IMR-90 (cell line): ENCODE results near the gene SIPA1. TPM values are rescaled to one million over a fixed set of nuclear protein-coding genes. Genes with fewer than 3 reads are reported as not detected.
A peak's percentile ranks its signal among the peaks of the same experiment; 100 is the strongest.

Experiments used
- ATAC-seq: fragments of 200-7000 bp; cut with Tn5 transposase; 2 replicates; pipeline ENCODE4 v1.9.1; 2020; ENCODE audit warnings: low read depth, mild to moderate bottlenecking, moderate library complexity
- BruUV-seq: library from RNA; stranded (reverse); fragments of 400-500 nt; replicated peaks from 2 replicates; lab custom pipeline; 2021; lab: Mats Ljungman, UMichigan
- CTCF ChIA-PET: fragments of 300-600 bp; formaldehyde crosslinking; extraction: SDS; loops from one replicate; lab custom pipeline; 2021; ENCODE audit warnings: antibody characterized with exemption; lab: Yijun Ruan, JAX
- POLR2A ChIA-PET: fragments of 300-600 bp; sonication (Branson Sonifier 250); formaldehyde crosslinking; loops from one replicate; lab custom pipeline; 2022; ENCODE audit warnings: antibody characterized with exemption; ENCODE audit not compliant: unreplicated experiment; lab: Charles Lee
- DNase-seq: peaks from one replicate; pipeline ENCODE4 v3.0.0; 2013
- H2AFZ ChIP-seq: replicated peaks from 2 replicates; pipeline ENCODE3; 2013; ENCODE audit warnings: low read length, mild to moderate bottlenecking; ENCODE audit not compliant: poor library complexity
- H2AK5ac ChIP-seq: 2 replicates; pipeline ENCODE4 v1.6.1; 2013; ENCODE audit warnings: low read depth, low read length, inconsistent platforms
- H2AK9ac ChIP-seq: replicated peaks from 2 replicates; pipeline ENCODE3; 2013; ENCODE audit warnings: mild to moderate bottlenecking, low read depth, low read length, moderate library complexity; ENCODE audit not compliant: poor library complexity
- H2BK120ac ChIP-seq: 2 replicates; pipeline ENCODE4 v1.6.1; 2013; ENCODE audit warnings: low read depth, low read length, inconsistent platforms
- H2BK15ac ChIP-seq: 3 replicates; pipeline ENCODE4 v1.6.1; 2013; ENCODE audit warnings: low read depth, low read length, inconsistent platforms
- H2BK20ac ChIP-seq: 2 replicates; pipeline ENCODE4 v1.6.1; 2013; ENCODE audit warnings: low read depth, mild to moderate bottlenecking, inconsistent platforms, low read length, moderate library complexity
- H2BK5ac ChIP-seq: 2 replicates; pipeline ENCODE4 v1.6.1; 2013; ENCODE audit warnings: mild to moderate bottlenecking, low read depth, low read length, inconsistent platforms; ENCODE audit not compliant: poor library complexity, severe bottlenecking
- H3K14ac ChIP-seq: replicated peaks from 2 replicates; pipeline ENCODE4 v1.6.1; 2013; ENCODE audit warnings: low read depth, low read length, inconsistent platforms
- H3K18ac ChIP-seq: 2 replicates; pipeline ENCODE4 v1.6.1; 2013; ENCODE audit warnings: low read depth, low read length, control low read depth
- H3K23ac ChIP-seq: 2 replicates; pipeline ENCODE4 v1.6.1; 2013; ENCODE audit warnings: low read depth, low read length, inconsistent platforms
- H3K27ac ChIP-seq: 2 replicates; pipeline ENCODE4 v1.5.1; 2013; ENCODE audit warnings: mild to moderate bottlenecking, control low read depth, low read length; ENCODE audit not compliant: insufficient read depth
- H3K27me3 ChIP-seq: 2 replicates; pipeline ENCODE4 v1.6.1; 2013; ENCODE audit warnings: low read length; ENCODE audit not compliant: control insufficient read depth, insufficient read depth
- H3K36me3 ChIP-seq: 2 replicates; pipeline ENCODE4 v1.6.1; 2013; ENCODE audit warnings: low read length, mixed read lengths; ENCODE audit not compliant: control insufficient read depth, insufficient read depth
- H3K4ac ChIP-seq: 2 replicates; pipeline ENCODE4 v1.6.1; 2013; ENCODE audit warnings: low read depth, low read length, inconsistent platforms
- H3K4me1 ChIP-seq: 2 replicates; pipeline ENCODE4 v1.6.1; 2013; ENCODE audit warnings: low read length, mixed read lengths; ENCODE audit not compliant: control insufficient read depth, insufficient read depth
- H3K4me2 ChIP-seq: 2 replicates; pipeline ENCODE4 v1.6.1; 2013; ENCODE audit warnings: low read depth, mild to moderate bottlenecking, control low read depth, low read length, moderate library complexity
- H3K4me3 ChIP-seq: 2 replicates; pipeline ENCODE4 v1.5.1; 2013; ENCODE audit warnings: low read depth, mild to moderate bottlenecking, control low read depth, low read length, moderate library complexity; ENCODE audit not compliant: insufficient read depth
- H3K56ac ChIP-seq: 2 replicates; pipeline ENCODE4 v1.6.1; 2013; ENCODE audit warnings: low read length, inconsistent platforms; ENCODE audit not compliant: insufficient read depth; ENCODE audit errors: extremely low read depth
- H3K79me1 ChIP-seq, 2 experiments: 2 replicates each; pipeline ENCODE4 v1.6.1; 2013; ENCODE audit warnings: low read length in 2 of 2, inconsistent platforms in 1 of 2, low read depth in 1 of 2
- H3K9ac ChIP-seq: 2 replicates; pipeline ENCODE4 v1.6.1; 2013; ENCODE audit warnings: low read depth, low read length, control low read depth
- H3K9me1 ChIP-seq: 2 replicates; pipeline ENCODE4 v1.6.1; 2013; ENCODE audit warnings: low read length, inconsistent platforms; ENCODE audit not compliant: insufficient read depth
- H3K9me3 ChIP-seq: 2 replicates; pipeline ENCODE4 v1.6.1; 2013; ENCODE audit warnings: low read length; ENCODE audit not compliant: control insufficient read depth, insufficient read depth
- H4K20me1 ChIP-seq: 2 replicates; pipeline ENCODE4 v1.6.1; 2013; ENCODE audit warnings: low read length, inconsistent platforms; ENCODE audit not compliant: insufficient read depth
- H4K5ac ChIP-seq: 2 replicates; pipeline ENCODE4 v1.6.1; 2013; ENCODE audit warnings: mild to moderate bottlenecking, low read depth, low read length, control low read depth
- H4K8ac ChIP-seq, 2 experiments: 2 replicates each; pipeline ENCODE4 v1.6.1; 2013; ENCODE audit warnings: low read depth in 2 of 2, low read length in 2 of 2, control low read depth in 1 of 2, inconsistent platforms in 1 of 2
- H4K91ac ChIP-seq: 2 replicates; pipeline ENCODE4 v1.6.1; 2013; ENCODE audit warnings: low read depth, low read length, inconsistent platforms; ENCODE audit not compliant: insufficient read depth
- BHLHE40 ChIP-seq: fragments of 150-350 bp; IDR thresholded peaks from 2 replicates; pipeline ENCODE4 v1.6.1; 2016; ENCODE audit warnings: mild to moderate bottlenecking, low read depth, low read length
- CEBPB ChIP-seq: IDR thresholded peaks from 2 replicates; pipeline ENCODE4 v1.6.1; 2012; ENCODE audit warnings: low read depth, low read length, improper control_type of control experiment
- MXI1 ChIP-seq: IDR thresholded peaks from 2 replicates; pipeline ENCODE4 v1.6.1; 2012; ENCODE audit warnings: low read depth, mild to moderate bottlenecking, low read length, moderate library complexity, borderline replicate concordance
- NFE2L2 ChIP-seq: fragments of 150-350 bp; IDR thresholded peaks from 2 replicates; pipeline ENCODE4 v1.6.1; 2016; ENCODE audit warnings: low read depth, mild to moderate bottlenecking, low read length
- POLR2A ChIP-seq: IDR thresholded peaks from 2 replicates; pipeline ENCODE4 v1.6.1; 2012; ENCODE audit warnings: mild to moderate bottlenecking, low read depth, low read length
- RAD21 ChIP-seq: IDR thresholded peaks from 2 replicates; pipeline ENCODE4 v1.6.1; 2012; ENCODE audit warnings: low read length, improper control_type of control experiment
- RCOR1 ChIP-seq: IDR thresholded peaks from 2 replicates; pipeline ENCODE4 v1.6.1; 2012; ENCODE audit warnings: mild to moderate bottlenecking, low read length, improper control_type of control experiment; ENCODE audit not compliant: insufficient replicate concordance
- RFX5 ChIP-seq: IDR thresholded peaks from 2 replicates; pipeline ENCODE4 v1.8.0; 2012; ENCODE audit warnings: low read depth, mild to moderate bottlenecking, low read length, moderate library complexity
- WGBS, 2 experiments: methylation state at CpG; one replicate each; pipeline versions ENCODE4 v1.1.5 to v1.1.7; 2013; ENCODE audit warnings: missing lambda C conversion rate in 2 of 2; ENCODE audit not compliant: insufficient read length in 1 of 2; ENCODE audit errors: extremely low coverage in 2 of 2; 5-methylcytosine and 5-hydroxymethylcytosine counted together
- dilution Hi-C: fragments of 300-500 bp; cut with HindIII; formaldehyde crosslinking; loops from one replicate; pipeline ENCODE4 v1.14.3; 2018; ENCODE audit warnings: low sequenced_read_pairs; ENCODE audit not compliant: unreplicated experiment
- in situ Hi-C: fragments of 300-500 bp; cut with MboI; formaldehyde crosslinking; loops from 3 replicates; pipeline ENCODE4 v1.14.3; 2019; ENCODE audit warnings: low sequenced_read_pairs, inconsistent platforms, mixed read lengths
- intact Hi-C: fragments of 100-400 bp; cut with micrococcal nuclease; formaldehyde crosslinking; loops from 2 replicates; pipeline ENCODE4 v1.10.0; 2022
- polyA plus RNA-seq, 3 experiments: library from polyadenylated mRNA; depleted of rRNA; stranded (reverse); fragments of >200 nt; gene quantifications; 2 replicates each; pipeline ENCODE4 v1.2.3, GENCODE V29; 2012; ENCODE audit warnings: low replicate concordance in 1 of 3
- total RNA-seq: library from RNA; depleted of rRNA; stranded (reverse); fragments of >200 nt; gene quantifications from 2 replicates; pipeline ENCODE4 v1.2.3, GENCODE V29; 2012
- TF ChIP-seq, protein P1 (sequence below): conservative IDR thresholded peaks from 2 replicates; pipeline ENCODE4 v1.5.1; 2012; ENCODE audit warnings: mild to moderate bottlenecking, low read depth, low read length, improper control_type of control experiment
- TF ChIP-seq, protein P2 (sequence below): fragments of 150-350 bp; IDR thresholded peaks from 2 replicates; pipeline ENCODE4 v1.6.1; 2016; ENCODE audit warnings: low read depth, mild to moderate bottlenecking, low read length, moderate library complexity, borderline replicate concordance
- TF ChIP-seq, protein P3 (sequence below): fragments of 150-350 bp; IDR thresholded peaks from 2 replicates; pipeline ENCODE4 v1.6.1; 2017; ENCODE audit warnings: mild to moderate bottlenecking, antibody characterized with exemption, low read length, low read depth

The SIPA1 gene
- total and polyA plus RNA-seq, 2 of the 4 experiments (the other 2 are of a cell fraction), result 10.6 to 39.7 TPM

DNA sequence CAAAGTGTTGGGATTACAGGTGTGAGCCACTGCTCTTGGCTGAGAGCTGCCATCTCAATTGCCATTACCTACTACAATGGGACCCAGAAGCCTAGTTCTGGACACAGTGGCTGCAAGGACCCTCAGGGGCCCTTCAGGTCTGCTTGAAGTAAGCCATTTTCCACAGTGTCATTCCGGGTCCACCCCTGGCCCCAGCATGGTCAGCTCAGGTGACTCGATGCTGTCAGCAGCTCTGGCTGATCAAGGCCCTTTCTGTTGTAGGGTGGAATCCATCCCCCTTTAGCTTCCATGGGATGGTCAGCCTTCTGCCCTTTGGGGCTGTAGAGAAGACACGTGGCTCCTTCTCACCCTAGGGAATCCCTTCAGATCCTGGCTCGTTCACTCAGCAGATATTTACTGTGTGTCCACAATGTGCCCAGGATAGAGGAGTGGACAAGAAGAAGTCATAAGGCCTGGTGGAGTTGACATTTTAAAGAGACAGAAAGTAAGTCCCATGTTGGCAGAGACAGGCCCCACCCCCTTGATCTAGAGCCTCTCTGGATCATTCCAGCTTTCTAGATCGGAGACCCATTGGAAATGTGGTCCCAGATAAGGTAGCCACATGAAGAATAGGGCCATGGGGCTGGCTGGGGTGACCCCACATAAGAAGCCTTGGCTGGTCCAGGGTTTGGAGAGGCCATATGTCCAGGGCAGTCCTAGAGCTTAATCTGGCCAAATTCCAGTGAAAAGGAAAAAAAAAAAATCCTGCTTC is 59.1 kb downstream of the SIPA1 start (continued):
- TF ChIP-seq RFX5, result no peak

DNA sequence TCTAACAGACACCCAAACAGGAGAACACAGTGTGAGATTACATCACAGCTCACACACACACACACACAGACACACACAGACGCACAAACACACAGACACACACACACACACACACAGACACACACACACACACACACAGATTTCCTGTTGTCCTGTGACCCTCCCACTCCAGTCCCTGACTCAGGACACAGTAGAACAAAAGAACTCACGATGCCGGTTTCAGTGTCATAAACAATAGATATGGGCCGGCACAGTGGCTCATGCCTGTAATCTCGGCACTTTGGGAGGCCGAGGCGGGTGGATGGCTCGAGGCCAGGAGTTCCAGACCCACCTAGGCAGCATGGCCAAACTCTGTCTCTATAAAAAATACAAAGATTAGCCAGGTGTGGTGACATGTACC is 60.3 kb downstream of the SIPA1 start:
- no peak overlapping the region for H2BK15ac ChIP-seq
- H3K23ac ChIP-seq, result no peak overlapping the region
- no peak overlapping the region for H3K4me3 ChIP-seq
- dilution Hi-C loops, result no loop called here
- H2AK9ac ChIP-seq, result no peak overlapping the region
- H2AK5ac ChIP-seq, result no peak overlapping the region
- ChIA-PET POLR2A (no interaction called here), CTCF (no interaction called here)
- H3K56ac ChIP-seq, result no peak overlapping the region
- H2BK20ac ChIP-seq, result no peak overlapping the region
- no peak overlapping the region for H3K27ac ChIP-seq
- H3K18ac ChIP-seq, result no peak overlapping the region
- H3K4me1 ChIP-seq, result no peaks in the 10 kb centered on the region
- intact Hi-C loops, result loop anchor here (10.0 kb wide), 1 partner anchor 67 kb away; no protein-coding TSS in a partner anchor
- H3K36me3 ChIP-seq, result no peaks in the 10 kb centered on the region
- TF ChIP-seq CEBPB (no peak), BHLHE40 (no peak), NFE2L2 (no peak), POLR2A (no peak), MXI1 (no peak), RAD21 (no peak), RCOR1 (no peak)
- TF ChIP-seq, protein P1, sequence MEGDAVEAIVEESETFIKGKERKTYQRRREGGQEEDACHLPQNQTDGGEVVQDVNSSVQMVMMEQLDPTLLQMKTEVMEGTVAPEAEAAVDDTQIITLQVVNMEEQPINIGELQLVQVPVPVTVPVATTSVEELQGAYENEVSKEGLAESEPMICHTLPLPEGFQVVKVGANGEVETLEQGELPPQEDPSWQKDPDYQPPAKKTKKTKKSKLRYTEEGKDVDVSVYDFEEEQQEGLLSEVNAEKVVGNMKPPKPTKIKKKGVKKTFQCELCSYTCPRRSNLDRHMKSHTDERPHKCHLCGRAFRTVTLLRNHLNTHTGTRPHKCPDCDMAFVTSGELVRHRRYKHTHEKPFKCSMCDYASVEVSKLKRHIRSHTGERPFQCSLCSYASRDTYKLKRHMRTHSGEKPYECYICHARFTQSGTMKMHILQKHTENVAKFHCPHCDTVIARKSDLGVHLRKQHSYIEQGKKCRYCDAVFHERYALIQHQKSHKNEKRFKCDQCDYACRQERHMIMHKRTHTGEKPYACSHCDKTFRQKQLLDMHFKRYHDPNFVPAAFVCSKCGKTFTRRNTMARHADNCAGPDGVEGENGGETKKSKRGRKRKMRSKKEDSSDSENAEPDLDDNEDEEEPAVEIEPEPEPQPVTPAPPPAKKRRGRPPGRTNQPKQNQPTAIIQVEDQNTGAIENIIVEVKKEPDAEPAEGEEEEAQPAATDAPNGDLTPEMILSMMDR, result no peak
- TF ChIP-seq, protein P2, sequence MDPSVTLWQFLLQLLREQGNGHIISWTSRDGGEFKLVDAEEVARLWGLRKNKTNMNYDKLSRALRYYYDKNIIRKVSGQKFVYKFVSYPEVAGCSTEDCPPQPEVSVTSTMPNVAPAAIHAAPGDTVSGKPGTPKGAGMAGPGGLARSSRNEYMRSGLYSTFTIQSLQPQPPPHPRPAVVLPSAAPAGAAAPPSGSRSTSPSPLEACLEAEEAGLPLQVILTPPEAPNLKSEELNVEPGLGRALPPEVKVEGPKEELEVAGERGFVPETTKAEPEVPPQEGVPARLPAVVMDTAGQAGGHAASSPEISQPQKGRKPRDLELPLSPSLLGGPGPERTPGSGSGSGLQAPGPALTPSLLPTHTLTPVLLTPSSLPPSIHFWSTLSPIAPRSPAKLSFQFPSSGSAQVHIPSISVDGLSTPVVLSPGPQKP, result no peak
- TF ChIP-seq, protein P3, sequence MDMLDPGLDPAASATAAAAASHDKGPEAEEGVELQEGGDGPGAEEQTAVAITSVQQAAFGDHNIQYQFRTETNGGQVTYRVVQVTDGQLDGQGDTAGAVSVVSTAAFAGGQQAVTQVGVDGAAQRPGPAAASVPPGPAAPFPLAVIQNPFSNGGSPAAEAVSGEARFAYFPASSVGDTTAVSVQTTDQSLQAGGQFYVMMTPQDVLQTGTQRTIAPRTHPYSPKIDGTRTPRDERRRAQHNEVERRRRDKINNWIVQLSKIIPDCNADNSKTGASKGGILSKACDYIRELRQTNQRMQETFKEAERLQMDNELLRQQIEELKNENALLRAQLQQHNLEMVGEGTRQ, result no peak
- H4K20me1 ChIP-seq, result no peaks in the 10 kb centered on the region
- no TSS peak for BruUV-seq
- DNase-seq (no peak), ATAC-seq (no peak)
- 25% methylated on average over 4 of the region's 8 CpGs; no CpG with 5 or more reads in 1 of the 2 experiments for WGBS, 2 experiments
- H3K9me3 ChIP-seq, result no peaks in the 10 kb centered on the region
- H2BK5ac ChIP-seq, result no peak overlapping the region
- no peak overlapping the region for H2BK120ac ChIP-seq
- no peaks in the 10 kb centered on the region for H3K79me1 ChIP-seq
- in situ Hi-C loops, result no loop called here
- peaks cover 48% of the 10 kb centered on the region for H3K27me3 ChIP-seq
- no peak overlapping the region for H4K91ac ChIP-seq
- no peak overlapping the region for H4K8ac ChIP-seq
- peak overlapping the region; percentile 11 for H2AFZ ChIP-seq
- no peak overlapping the region for H3K14ac ChIP-seq
- H3K9ac ChIP-seq, result no peak overlapping the region
- H3K4ac ChIP-seq, result no peak overlapping the region
- 0 out of 2 replicates have a peak, but pooled peaks cover 2% of the 10 kb centered on the region for H3K9me1 ChIP-seq
- no peak overlapping the region for H3K4me2 ChIP-seq
- no peak overlapping the region for H4K5ac ChIP-seq
